Testis (tissue), 2 donors: ENCODE results near the gene RASAL2.
"Not testable (repeated sequence)": the region's sequence is repeated elsewhere in the genome, so short reads cannot be mapped to it uniquely, and the experiment has no call there.

Experiments
- POLR2A ChIP-seq: fragments of 450-650 bp; IDR thresholded peaks from one replicate; pipeline ENCODE4 v1.6.1; 2017; ENCODE audit warnings: antibody characterized with exemption, mild to moderate bottlenecking, moderate library complexity
- TF ChIP-seq, protein P1 (sequence below), 3 experiments: fragments of 450-650 bp in 2 of 3; fragments of 200-600 bp in 1 of 3; sonication (generic) in 1 of 3; IDR thresholded peaks; one replicate each; pipeline ENCODE4 v1.5.1; 2016 to 2019; ENCODE audit warnings: antibody characterized with exemption in 3 of 3, mild to moderate bottlenecking in 2 of 3, moderate library complexity in 1 of 3

DNA sequence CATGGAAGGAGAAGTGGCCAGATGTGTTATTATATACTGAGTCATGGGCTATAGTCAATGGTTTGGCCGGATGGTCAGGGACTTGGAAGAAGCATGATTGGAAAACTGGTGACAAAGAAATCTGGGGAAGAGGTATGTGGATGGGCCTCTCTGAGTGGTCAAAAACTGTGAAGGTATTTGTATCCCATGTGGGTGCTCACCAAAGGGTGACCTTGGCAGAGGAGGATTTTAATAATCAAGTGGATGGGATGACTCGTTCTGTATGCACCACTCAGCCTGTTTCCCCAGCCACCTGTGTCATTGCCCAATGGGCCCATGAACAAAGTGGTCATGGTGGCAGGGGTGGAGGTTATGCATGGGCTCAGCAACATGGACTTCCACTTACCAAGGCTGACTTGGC is 108.6 kb downstream of the RASAL2 start:
- TF ChIP-seq, protein P1, sequence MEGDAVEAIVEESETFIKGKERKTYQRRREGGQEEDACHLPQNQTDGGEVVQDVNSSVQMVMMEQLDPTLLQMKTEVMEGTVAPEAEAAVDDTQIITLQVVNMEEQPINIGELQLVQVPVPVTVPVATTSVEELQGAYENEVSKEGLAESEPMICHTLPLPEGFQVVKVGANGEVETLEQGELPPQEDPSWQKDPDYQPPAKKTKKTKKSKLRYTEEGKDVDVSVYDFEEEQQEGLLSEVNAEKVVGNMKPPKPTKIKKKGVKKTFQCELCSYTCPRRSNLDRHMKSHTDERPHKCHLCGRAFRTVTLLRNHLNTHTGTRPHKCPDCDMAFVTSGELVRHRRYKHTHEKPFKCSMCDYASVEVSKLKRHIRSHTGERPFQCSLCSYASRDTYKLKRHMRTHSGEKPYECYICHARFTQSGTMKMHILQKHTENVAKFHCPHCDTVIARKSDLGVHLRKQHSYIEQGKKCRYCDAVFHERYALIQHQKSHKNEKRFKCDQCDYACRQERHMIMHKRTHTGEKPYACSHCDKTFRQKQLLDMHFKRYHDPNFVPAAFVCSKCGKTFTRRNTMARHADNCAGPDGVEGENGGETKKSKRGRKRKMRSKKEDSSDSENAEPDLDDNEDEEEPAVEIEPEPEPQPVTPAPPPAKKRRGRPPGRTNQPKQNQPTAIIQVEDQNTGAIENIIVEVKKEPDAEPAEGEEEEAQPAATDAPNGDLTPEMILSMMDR (IDR thresholded peaks at IDR 0.05): not testable (repeated sequence)
- TF ChIP-seq POLR2A: not testable (repeated sequence)
